Endodermal cell (in vitro differentiated cells): ENCODE results near the gene ETFA. TPM values are rescaled to one million over a fixed set of nuclear protein-coding genes. Genes with fewer than 3 reads are reported as not detected.

Experiments
- DNase-seq: peaks from one replicate; pipeline ENCODE4 v3.0.0-alpha.2; 2017
- H3K27ac ChIP-seq: 2 replicates; pipeline ENCODE4 v1.5.1; 2013; ENCODE audit warnings: mild to moderate bottlenecking, low read depth, low read length, moderate library complexity
- H3K27me3 ChIP-seq: 2 replicates; pipeline ENCODE4 v1.6.1; 2013; ENCODE audit warnings: mild to moderate bottlenecking, low read length, moderate library complexity; ENCODE audit not compliant: insufficient read depth, control insufficient read depth, poor library complexity, severe bottlenecking
- H3K36me3 ChIP-seq: 2 replicates; pipeline ENCODE4 v1.7.0; 2013; ENCODE audit warnings: mild to moderate bottlenecking, low read length, moderate library complexity; ENCODE audit not compliant: control insufficient read depth, insufficient read depth
- H3K4me1 ChIP-seq: one replicate; pipeline ENCODE4 v1.7.0; 2013; ENCODE audit warnings: low read length; ENCODE audit not compliant: control insufficient read depth, insufficient read depth
- H3K4me3 ChIP-seq: 2 replicates; pipeline ENCODE4 v1.5.1; 2013; ENCODE audit warnings: mild to moderate bottlenecking, low read length, moderate library complexity
- H3K9ac ChIP-seq: 2 replicates; pipeline ENCODE4 v1.6.1; 2013; ENCODE audit warnings: mild to moderate bottlenecking, low read length, moderate library complexity; ENCODE audit not compliant: poor library complexity, severe bottlenecking; ENCODE audit errors: extremely low read depth
- H3K9me3 ChIP-seq: 2 replicates; pipeline ENCODE4 v1.6.1; 2013; ENCODE audit warnings: mild to moderate bottlenecking, low read length, moderate library complexity; ENCODE audit not compliant: control insufficient read depth
- H3K27ac Mint-ChIP-seq: 2 replicates; pipeline ENCODE4 v1.8.0; 2020; ENCODE audit warnings: mixed read lengths
- H3K27me3 Mint-ChIP-seq: 2 replicates; pipeline ENCODE4 v1.8.0; 2021; ENCODE audit warnings: mild to moderate bottlenecking, mixed read lengths; ENCODE audit not compliant: insufficient read depth
- H3K36me3 Mint-ChIP-seq: 2 replicates; pipeline ENCODE4 v1.8.0; 2020; ENCODE audit warnings: low read depth, mixed read lengths
- H3K4me1 Mint-ChIP-seq: 2 replicates; pipeline ENCODE4 v1.8.0; 2020; ENCODE audit warnings: mixed read lengths
- H3K4me3 Mint-ChIP-seq: 2 replicates; pipeline ENCODE4 v1.8.0; 2020; ENCODE audit warnings: mild to moderate bottlenecking, moderate library complexity, mixed read lengths
- H3K9me3 Mint-ChIP-seq: 2 replicates; pipeline ENCODE4 v1.8.0; 2020; ENCODE audit warnings: mild to moderate bottlenecking, mixed read lengths
- CTCF ChIP-seq: fragments of 200-600 bp; sonication (generic); conservative IDR thresholded peaks from 2 replicates; pipeline ENCODE4 v1.5.0; 2021; ENCODE audit warnings: antibody characterized with exemption, mild to moderate bottlenecking
- WGBS, 2 experiments: methylation state at CpG; one replicate each; pipeline versions ENCODE4 v1.1.5 to v1.1.7; 2013; ENCODE audit warnings: missing lambda C conversion rate in 2 of 2, mixed read lengths in 1 of 2; ENCODE audit not compliant: insufficient coverage in 1 of 2, insufficient read length in 1 of 2; 5-methylcytosine and 5-hydroxymethylcytosine counted together
- total RNA-seq, 2 donors: library from RNA; stranded (reverse); fragmentation: NEBNext Ultra II Directional in 1 of 2; extraction: Animal tissue kit (Norgen Biotek cat#: 25700) in 1 of 2; gene quantifications; 2 replicates in 1 of 2; 3 replicates in 1 of 2; pipeline ENCODE4 v1.2.1, GENCODE V29; 2021

Gene ETFA
- total RNA-seq, 2 donors from 2014 or later = 142 to 157 TPM

GRCh38 chr15:76168237-76168984 lies 142.9 kb downstream of the ETFA start:
- H3K36me3 Mint-ChIP-seq = no peaks in the 10 kb centered on the region
- no peaks in the 10 kb centered on the region for H3K9me3 Mint-ChIP-seq
- peaks cover 2% of the 10 kb centered on the region for H3K4me1 Mint-ChIP-seq
- no peak for DNase-seq
- H3K36me3 ChIP-seq = no peaks in the 10 kb centered on the region
- no peak overlapping the region for H3K4me3 Mint-ChIP-seq
- no peak overlapping the region for H3K27ac Mint-ChIP-seq
- no peaks in the 10 kb centered on the region for H3K9me3 ChIP-seq
- no peak for TF ChIP-seq CTCF
- H3K9ac ChIP-seq = no peak overlapping the region
- no peak overlapping the region for H3K27ac ChIP-seq
- H3K27me3 Mint-ChIP-seq = peaks cover 7% of the 10 kb centered on the region
- H3K27me3 ChIP-seq = no peaks in the 10 kb centered on the region
- WGBS, 2 experiments = 95 to 97% methylated on average over 10 to 14 of the region's 14 CpGs
- H3K4me3 ChIP-seq = no peak overlapping the region
- peaks cover 2% of the 10 kb centered on the region for H3K4me1 ChIP-seq

GRCh38 chr15:76165951-76166350 lies 145.3 kb downstream of the ETFA start:
- DNase-seq = no peak
- 92 to 96% methylated on average over 15 of the region's 15 CpGs for WGBS, 2 experiments
- Mint-ChIP-seq H3K9me3 (no peaks in the 10 kb centered on the region), H3K4me3 (no peak overlapping the region), H3K36me3 (no peaks in the 10 kb centered on the region), H3K4me1 (peaks cover 2% of the 10 kb centered on the region), H3K27ac (no peak overlapping the region), H3K27me3 (no peaks in the 10 kb centered on the region)
- Histone ChIP-seq H3K9ac (no peak overlapping the region), H3K36me3 (no peaks in the 10 kb centered on the region), H3K27me3 (no peaks in the 10 kb centered on the region), H3K4me1 (peaks cover 4% of the 10 kb centered on the region), H3K27ac (no peak overlapping the region), H3K4me3 (no peak overlapping the region), H3K9me3 (no peaks in the 10 kb centered on the region)
- no peak for TF ChIP-seq CTCF

Other genes starting within 250 kb of the ETFA start
- under 1 TPM; 0.51 to 0.66 TPM for gene ISL2, start 25.3 kb upstream of the ETFA start, total RNA-seq